ENCODE results near the gene HOXA13.

The HOXA13 gene

GRCh38 chr7:27180431-27181420 is 19.2 kb downstream of the HOXA13 start:
- DNase-seq: no peak

- DNase-seq: peak; percentile 76
Measured at GRCh38 chr7:27179503-27180430, 20.1 kb downstream of the HOXA13 start.

- DNase-seq: no peak
Measured at GRCh38 chr7:27179030-27179429, 20.9 kb downstream of the HOXA13 start.

GRCh38 chr7:27178366-27178765 is 21.5 kb downstream of the HOXA13 start:
- DNase-seq: no peak

GRCh38 chr7:27177795-27178320 is 22.0 kb downstream of the HOXA13 start:
- no peak for DNase-seq

- DNase-seq: no peak
Measured at GRCh38 chr7:27176962-27177794, 22.7 kb downstream of the HOXA13 start.

- no peak for DNase-seq
Measured at GRCh38 chr7:27176524-27176845, 23.4 kb downstream of the HOXA13 start.

- no peak for DNase-seq
Measured at GRCh38 chr7:27175626-27176523, 24.0 kb downstream of the HOXA13 start.

- no peak for DNase-seq
Measured at GRCh38 chr7:27174874-27175625, 24.8 kb downstream of the HOXA13 start.

- DNase-seq: peak; percentile 55
Measured at GRCh38 chr7:27173956-27174873, 25.7 kb downstream of the HOXA13 start, which contains the start of gene HOXA10. HOXA10 (minus strand) TSS chr7:27174320; CDS start chr7:27174306, 14 bp downstream.

GRCh38 chr7:27173511-27173955 is 26.4 kb downstream of the HOXA13 start:
- no peak for DNase-seq

- peak; percentile 75 for DNase-seq
Measured at GRCh38 chr7:27172823-27173510, 26.9 kb downstream of the HOXA13 start.

GRCh38 chr7:27172315-27172774 is 27.5 kb downstream of the HOXA13 start:
- no peak for DNase-seq

GRCh38 chr7:27171637-27172314 is 28.1 kb downstream of the HOXA13 start:
- no peak for DNase-seq

GRCh38 chr7:27171325-27171636 is 28.6 kb downstream of the HOXA13 start:
- DNase-seq: no peak

- DNase-seq: no peak
Measured at GRCh38 chr7:27170426-27171324, 29.2 kb downstream of the HOXA13 start.
